Right ventricle myocardium superior (tissue), 1 donor: ENCODE results near the gene NAPG. TPM values are rescaled to one million over a fixed set of nuclear protein-coding genes. Genes with fewer than 3 reads are reported as not detected.
"Not testable (repeated sequence)": the region's sequence is repeated elsewhere in the genome, so short reads cannot be mapped to it uniquely, and the experiment has no call there.

Experiments
- ATAC-seq: fragments of 200-7000 bp; cut with Tn5 transposase; one replicate; pipeline ENCODE4 v1.9.1; 2020; ENCODE audit warnings: mild to moderate bottlenecking; ENCODE audit not compliant: poor library complexity
- DNase-seq: peaks from one replicate; pipeline ENCODE4 v3.0.0-alpha.2; 2020
- intact Hi-C: fragments of 100-400 bp; cut with DNase I; formaldehyde crosslinking; loops from one replicate; pipeline ENCODE4 v1.11.2; 2022
- total RNA-seq: library from RNA; stranded (reverse); fragmentation: NEBNext Ultra II Directional; extraction: Animal tissue kit (Norgen Biotek cat#: 25700); gene quantifications from one replicate; pipeline ENCODE4 v1.2.1, GENCODE V29; 2021
- donor health status: DM: no; HTN: yes; CAD: no; lungs with severe emphysema.

The NAPG gene
- total RNA-seq, 1 donor from 2014 or later: 25.8 TPM

GRCh38 chr18:10565835-10566234 is 40.0 kb downstream of the NAPG start:
- DNase-seq (no peak), ATAC-seq (no peak)
- intact Hi-C loops: loop anchor here (10.0 kb wide), 1 partner anchor 589 kb away; no protein-coding TSS in a partner anchor

- DNase-seq: no peak
- intact Hi-C loops: loop anchor here (10.0 kb wide), 1 partner anchor 588 kb away; no protein-coding TSS in a partner anchor
These were observed 40.6 kb downstream of the NAPG start for GRCh38 chr18:10566390-10566789.

GRCh38 chr18:10569941-10570340 is 44.1 kb downstream of the NAPG start:
- ATAC-seq, DNase-seq: not testable (repeated sequence)

More at GRCh38 chr18:10566390-10566789, 40.6 kb downstream of the NAPG start:
- ATAC-seq: no peak

GRCh38 chr18:10570622-10571021 is 44.8 kb downstream of the NAPG start:
- intact Hi-C loops: no loop called here
- no peak for DNase-seq
- no peak for ATAC-seq

More at GRCh38 chr18:10569941-10570340, 44.1 kb downstream of the NAPG start:
- intact Hi-C loops: loop anchor here (10.0 kb wide), 1 partner anchor 585 kb away; no protein-coding TSS in a partner anchor

GRCh38 chr18:10571537-10571936 is 45.7 kb downstream of the NAPG start:
- ATAC-seq (no peak), DNase-seq (no peak)
- intact Hi-C loops: no loop called here

GRCh38 chr18:10573261-10573660 is 47.4 kb downstream of the NAPG start:
- DNase-seq, intact Hi-C loops, ATAC-seq: not testable (repeated sequence)

- intact Hi-C loops, ATAC-seq: not testable (repeated sequence)
These were observed 48.6 kb downstream of the NAPG start for GRCh38 chr18:10574412-10574811.

GRCh38 chr18:10577842-10578572 is 52.2 kb downstream of the NAPG start:
- DNase-seq, ATAC-seq, intact Hi-C loops: not testable (repeated sequence)

More at GRCh38 chr18:10574412-10574811, 48.6 kb downstream of the NAPG start:
- not testable (repeated sequence) for DNase-seq

- DNase-seq, intact Hi-C loops, ATAC-seq: not testable (repeated sequence)
These were observed 52.7 kb downstream of the NAPG start for GRCh38 chr18:10578573-10578899.

GRCh38 chr18:10579079-10579867 is 53.4 kb downstream of the NAPG start:
- intact Hi-C loops: no loop called here
- no peak for DNase-seq
- no peak for ATAC-seq

- ATAC-seq (no peak), DNase-seq (no peak)
- intact Hi-C loops: no loop called here
These were observed 54.4 kb downstream of the NAPG start for GRCh38 chr18:10580215-10580614.

- DNase-seq (no peak), ATAC-seq (no peak)
- intact Hi-C loops: no loop called here
These were observed 59.4 kb downstream of the NAPG start for GRCh38 chr18:10585260-10585659.

GRCh38 chr18:10588975-10589374 is 63.1 kb downstream of the NAPG start:
- intact Hi-C loops: no loop called here
- DNase-seq (no peak), ATAC-seq (no peak)

GRCh38 chr18:10590412-10590811 is 64.6 kb downstream of the NAPG start:
- no peak for DNase-seq
- intact Hi-C loops: no loop called here
- ATAC-seq: no peak

GRCh38 chr18:10591896-10592295 is 66.1 kb downstream of the NAPG start:
- intact Hi-C loops: no loop called here
- DNase-seq (no peak), ATAC-seq (no peak)

- intact Hi-C loops, DNase-seq: not testable (repeated sequence)
- peak; percentile 76 for ATAC-seq
These were observed 67.7 kb downstream of the NAPG start for GRCh38 chr18:10593366-10594022.

- DNase-seq, ATAC-seq, intact Hi-C loops: not testable (repeated sequence)
These were observed 70.1 kb downstream of the NAPG start for GRCh38 chr18:10595917-10596316.

GRCh38 chr18:10597695-10598094 is 71.9 kb downstream of the NAPG start:
- DNase-seq, ATAC-seq, intact Hi-C loops: not testable (repeated sequence)

GRCh38 chr18:10600701-10601100 is 74.9 kb downstream of the NAPG start:
- not testable (repeated sequence) for ATAC-seq, DNase-seq
- intact Hi-C loops: loop anchor here (10.0 kb wide), 1 partner anchor 1634 kb away; no protein-coding TSS in a partner anchor
